ENCODE data around the gene STAT1.

DNA sequence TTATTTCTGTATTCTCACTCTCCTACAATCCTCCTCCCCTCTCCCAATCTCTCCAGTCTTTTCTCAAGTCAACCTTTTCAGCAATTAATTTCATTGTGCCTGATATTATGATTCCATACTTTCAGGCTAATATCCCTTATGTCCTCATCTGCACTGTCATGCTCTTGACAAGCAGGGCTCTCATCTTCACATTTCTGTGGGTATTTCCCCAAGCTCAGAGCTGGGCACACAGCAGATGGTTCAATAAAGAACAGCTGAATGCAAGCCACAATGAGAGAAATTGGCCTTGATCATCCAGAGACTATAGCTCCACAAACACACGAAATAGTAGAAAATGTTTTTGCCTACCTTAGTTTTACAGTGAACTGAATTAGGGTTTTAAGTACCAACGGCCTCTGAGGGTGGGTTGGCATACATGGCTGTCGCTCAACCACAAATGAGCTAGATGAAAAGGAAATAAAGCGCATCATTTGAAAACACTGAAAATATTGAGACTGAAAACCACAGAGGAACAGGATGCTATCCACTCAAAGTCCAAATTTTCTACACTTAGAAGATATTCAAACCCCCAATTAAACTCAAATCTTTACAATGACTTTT is 47.5 kb upstream of the STAT1 start:
- TF ChIP-seq RARB (CRISPR knock-in tag; IDR thresholded peaks at IDR 0.05) (no peak), ISL1 (CRISPR knock-in tag; IDR thresholded peaks at IDR 0.05) (no peak), BACH2 (CRISPR knock-in tag; IDR thresholded peaks at IDR 0.05; ENCODE audit: borderline replicate concordance) (no peak), PATZ1 (CRISPR knock-in tag; IDR thresholded peaks at IDR 0.05; ENCODE audit: borderline replicate concordance) (no peak), ZFP30 (CRISPR knock-in tag; IDR thresholded peaks at IDR 0.05) (no peak), TOX (CRISPR knock-in tag; IDR thresholded peaks at IDR 0.05; ENCODE audit: borderline replicate concordance) (no peak), TCF4 (CRISPR knock-in tag; IDR thresholded peaks at IDR 0.05; ENCODE audit: borderline replicate concordance) (no peak), CREB5 (CRISPR knock-in tag; IDR thresholded peaks at IDR 0.05; ENCODE audit: low read depth) (no peak)
